ENCODE data around the gene BZW2.
A peak's percentile ranks its signal among the peaks of the same experiment; 100 is the strongest.

BZW2 gene

DNA sequence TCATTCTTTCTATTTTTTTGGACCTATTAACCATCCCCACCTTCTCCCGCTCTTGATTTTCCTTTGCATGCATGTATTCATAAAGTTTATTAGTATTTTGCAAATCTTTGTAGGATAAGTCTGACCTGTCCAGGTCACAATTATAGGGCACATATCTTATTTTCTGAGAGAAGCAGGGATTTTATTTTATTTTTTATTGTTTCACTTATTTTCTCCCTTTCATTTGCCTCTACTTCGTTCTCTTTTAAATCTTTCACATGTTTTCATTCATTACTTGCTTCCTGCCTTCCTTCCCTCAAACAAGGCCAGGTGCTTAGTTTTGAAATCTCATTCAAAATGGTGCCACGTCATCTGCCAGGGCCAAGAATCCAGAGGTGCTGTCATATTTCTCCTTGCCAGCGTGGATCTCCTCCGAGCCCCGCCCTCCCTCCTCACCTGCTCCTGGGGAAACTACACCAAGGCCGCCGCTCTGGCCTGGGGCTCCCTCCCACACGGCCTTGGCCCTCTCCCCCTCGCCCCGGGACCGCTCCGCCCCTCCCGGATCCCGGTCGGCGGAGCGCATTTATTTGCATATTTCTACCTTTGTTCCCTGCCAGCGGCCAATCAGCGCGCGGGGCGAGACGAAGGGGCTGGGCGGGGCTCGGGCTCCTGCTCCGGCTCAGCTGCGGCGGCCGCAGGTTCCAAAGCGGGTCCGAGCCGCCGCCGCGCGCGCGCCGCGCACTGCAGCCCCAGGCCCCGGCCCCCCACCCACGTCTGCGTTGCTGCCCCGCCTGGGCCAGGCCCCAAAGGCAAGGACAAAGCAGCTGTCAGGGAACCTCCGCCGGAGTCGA lies 107.3 kb downstream of the BZW2 start, which contains the start of gene TSPAN13:
TSPAN13 (plus strand) TSS at position 654 of the 830 bp plus-strand sequence. CDS start 213 bp downstream, outside the sequence.
- DNase-seq (ENCODE audit: low read depth in 2 of 2) = peak; percentile 25 to 62

DNA sequence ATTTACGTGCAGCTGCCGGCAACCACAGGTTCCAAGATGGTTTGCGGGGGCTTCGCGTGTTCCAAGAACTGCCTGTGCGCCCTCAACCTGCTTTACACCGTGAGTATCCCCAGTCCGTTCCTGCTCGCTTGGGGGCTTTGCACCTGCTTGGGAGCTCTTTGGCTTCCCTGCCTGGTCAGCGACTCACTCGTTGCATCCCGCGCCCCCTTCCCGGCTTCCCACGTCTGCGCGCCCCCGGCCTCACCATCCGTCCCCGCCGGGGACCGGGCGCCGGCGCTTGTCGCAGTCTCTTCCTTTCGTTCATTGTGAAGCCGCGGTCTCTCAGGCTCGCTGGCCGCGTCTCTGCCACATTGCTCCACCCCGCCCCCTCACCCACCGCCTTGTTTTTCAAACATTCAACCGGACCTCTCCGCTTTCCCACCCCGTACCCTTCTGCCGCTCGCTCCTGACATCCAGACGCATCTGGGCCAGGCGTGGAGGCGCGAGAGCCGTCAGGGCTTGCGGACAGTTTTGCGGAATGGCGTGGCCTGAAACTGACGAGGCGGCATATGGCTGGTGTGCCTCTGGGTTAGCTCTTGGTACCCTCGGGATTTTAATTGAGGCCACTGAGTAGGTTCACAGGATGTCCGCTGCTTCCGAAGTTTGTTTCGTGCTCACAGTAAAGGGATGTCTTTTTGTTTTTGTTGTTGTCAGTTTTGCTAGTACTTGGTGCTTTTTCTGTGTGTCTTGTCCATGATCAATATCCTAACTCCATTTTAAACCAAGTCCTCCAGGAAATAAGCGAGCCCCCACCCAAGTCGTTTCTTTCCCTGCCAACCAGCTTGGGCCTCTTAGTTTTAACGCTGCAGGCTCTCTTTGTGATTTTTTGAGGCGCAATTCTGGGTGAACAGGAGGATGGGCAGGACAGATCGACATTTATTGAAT lies 108.2 kb downstream of the BZW2 start:
- no peak for DNase-seq (ENCODE audit: low read depth in 2 of 2)

DNA sequence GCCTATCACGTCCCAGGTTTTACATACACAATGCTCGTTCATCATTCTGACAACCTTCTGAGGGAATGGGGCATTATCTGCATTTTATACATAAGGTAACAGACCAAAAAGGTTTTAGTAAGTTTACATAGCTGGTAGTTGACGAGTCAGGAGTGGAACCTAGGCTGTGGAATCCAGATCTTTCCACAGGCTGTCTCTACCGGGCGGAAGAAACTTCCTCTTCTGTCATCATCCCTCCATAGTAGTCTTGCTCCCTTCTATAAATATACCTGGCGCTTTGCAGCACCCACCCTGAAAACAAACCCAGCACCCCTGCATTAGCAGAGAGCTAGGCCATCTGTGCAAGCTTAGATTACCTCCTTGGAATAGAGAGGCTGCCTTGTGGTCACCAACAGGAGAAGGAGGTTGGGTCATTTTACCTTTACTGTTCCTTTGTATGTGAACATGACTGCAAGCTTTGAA lies 108.9 kb downstream of the BZW2 start:
- no peak for DNase-seq (ENCODE audit: low read depth in 2 of 2)

DNA sequence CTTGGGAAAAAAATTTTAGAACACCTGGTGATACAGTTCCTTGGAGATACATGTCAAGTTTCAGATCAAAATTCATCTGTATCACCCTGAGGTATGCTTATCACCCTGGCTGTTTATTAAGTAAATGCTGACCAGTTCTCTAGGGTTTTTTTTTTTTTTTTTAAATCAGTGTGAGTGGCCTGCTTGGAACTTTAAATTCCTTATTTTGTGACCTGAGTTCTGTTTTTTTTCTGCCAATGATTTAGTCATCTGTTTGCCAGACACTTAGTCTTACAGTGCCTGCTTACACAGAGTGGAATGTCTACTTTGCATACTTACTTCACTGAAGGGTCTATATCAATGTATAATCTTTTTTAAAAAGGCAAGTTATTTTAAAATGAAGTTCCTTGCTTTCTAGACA lies 109.4 kb downstream of the BZW2 start:
- no peak for DNase-seq (ENCODE audit: low read depth in 2 of 2)
